Left cardiac atrium (tissue), 4 donors: ENCODE results near the gene IKZF2. TPM values are rescaled to one million over a fixed set of nuclear protein-coding genes. Genes with fewer than 3 reads are reported as not detected.

Experiments used
- ATAC-seq, 2 donors: fragments of 200-7000 bp; cut with Tn5 transposase; one replicate each; pipeline ENCODE4 v1.9.1; 2020; ENCODE audit warnings: mild to moderate bottlenecking in 2 of 2, moderate library complexity in 2 of 2
- DNase-seq: peaks from one replicate; pipeline ENCODE4 v3.0.0-alpha.2; 2020
- intact Hi-C, 2 donors: fragments of 100-400 bp; cut with DNase I; formaldehyde crosslinking; loops; one replicate each; pipeline versions ENCODE4 v1.14.1 to v1.15.1; 2022 to 2023
- total RNA-seq, 2 donors: library from RNA; stranded (reverse); fragmentation: NEBNext Ultra II Directional; extraction: Animal tissue kit (Norgen Biotek cat#: 25700); gene quantifications; one replicate each; pipeline ENCODE4 v1.2.1, GENCODE V29; 2021
- donor health status: DM: no; HTN: yes; CAD: no.
- donor health status: DM: no; HTN: yes; CAD: no; lungs with severe emphysema.
- donor health status: DM: yes; HTN: yes; CAD: no.
- donor health status: Dilated cardiomyopathy.

The IKZF2 gene
- total RNA-seq, 2 donors from 2014 or later = 3.8 to 6.3 TPM

GRCh38 chr2:213159768-213160167, 8.4 kb upstream of the IKZF2 start:
- intact Hi-C loops = no loop called here
- DNase-seq (no peak), ATAC-seq (no peak)

GRCh38 chr2:213157242-213157641, 5.8 kb upstream of the IKZF2 start:
- ATAC-seq (no peak), DNase-seq (no peak)
- intact Hi-C loops = no loop called here

- intact Hi-C loops = no loop called here
- ATAC-seq (no peak), DNase-seq (no peak)
Measured at GRCh38 chr2:213156717-213157116, 5.3 kb upstream of the IKZF2 start.

- intact Hi-C loops = loop anchor here in 1 of 2 donors (5.0 kb wide), 1 partner anchor 376 kb away; no protein-coding TSS in a partner anchor
- ATAC-seq (no peak), DNase-seq (no peak)
Measured at GRCh38 chr2:213152888-213153287, 1.5 kb upstream of the IKZF2 start.

- intact Hi-C loops = loop anchor here in 1 of 2 donors (5.0 kb wide), 1 partner anchor 375 kb away; no protein-coding TSS in a partner anchor
- ATAC-seq (peak; percentile 87 to 91), DNase-seq (peak; percentile 76)
Measured at GRCh38 chr2:213152065-213152794, 818 bp upstream of the IKZF2 start.

- DNase-seq (peak; percentile 22), ATAC-seq (peak in 1 of 2 donors; percentile 5)
- intact Hi-C loops = loop anchor here in 1 of 2 donors (5.0 kb wide), 1 partner anchor 373 kb away; no protein-coding TSS in a partner anchor
Measured at GRCh38 chr2:213150315-213151097, 906 bp downstream of the IKZF2 start.

- no peak for DNase-seq
- ATAC-seq = no peak
- intact Hi-C loops = loop anchor here in 1 of 2 donors (5.0 kb wide), 1 partner anchor 373 kb away; no protein-coding TSS in a partner anchor
Measured at GRCh38 chr2:213149949-213150314, 1.5 kb downstream of the IKZF2 start.

- intact Hi-C loops = no loop called here
- no peak for DNase-seq
- ATAC-seq = no peak
Measured at GRCh38 chr2:213149294-213149875, 2.0 kb downstream of the IKZF2 start.

GRCh38 chr2:213148572-213149261, 2.7 kb downstream of the IKZF2 start:
- intact Hi-C loops = no loop called here

GRCh38 chr2:213147538-213147937, 3.9 kb downstream of the IKZF2 start:
- no peak for DNase-seq
- ATAC-seq = no peak
- intact Hi-C loops = no loop called here

More at GRCh38 chr2:213148572-213149261, 2.7 kb downstream of the IKZF2 start:
- no peak for DNase-seq
- ATAC-seq = no peak

- intact Hi-C loops = no loop called here
- ATAC-seq = no peak
- no peak for DNase-seq
Measured at GRCh38 chr2:213145715-213146242, 5.6 kb downstream of the IKZF2 start.

- intact Hi-C loops = no loop called here
- ATAC-seq (no peak), DNase-seq (no peak)
Measured at GRCh38 chr2:213137064-213137463, 14.3 kb downstream of the IKZF2 start.

- peak in 1 of 2 donors; percentile 47 for ATAC-seq
Measured at GRCh38 chr2:213129311-213129710, 22.1 kb downstream of the IKZF2 start.

GRCh38 chr2:213125646-213126347, 25.6 kb downstream of the IKZF2 start:
- ATAC-seq = no peak
- intact Hi-C loops = no loop called here
- no peak for DNase-seq

More at GRCh38 chr2:213129311-213129710, 22.1 kb downstream of the IKZF2 start:
- intact Hi-C loops = no loop called here
- no peak for DNase-seq

- intact Hi-C loops = no loop called here
- ATAC-seq (no peak), DNase-seq (no peak)
Measured at GRCh38 chr2:213122725-213123124, 28.7 kb downstream of the IKZF2 start.

- DNase-seq (no peak), ATAC-seq (no peak)
- intact Hi-C loops = no loop called here
Measured at GRCh38 chr2:213121690-213122089, 29.7 kb downstream of the IKZF2 start.

GRCh38 chr2:213119061-213119809, 32.2 kb downstream of the IKZF2 start:
- intact Hi-C loops = no loop called here
- ATAC-seq (peak in 1 of 2 donors; percentile 75), DNase-seq (no peak)

GRCh38 chr2:213108308-213108707, 43.1 kb downstream of the IKZF2 start:
- DNase-seq = no peak
- no peak for ATAC-seq
- intact Hi-C loops = no loop called here
